Measurements from ENCODE around the gene HDAC9.

Gene HDAC9

GRCh38 chr7:19001854-19002253 is 506.3 kb downstream of the HDAC9 start:
- Histone ChIP-seq H3K4me1 (ENCODE audit: control insufficient read depth, insufficient read depth, low read length) (no peaks in the 10 kb centered on the region), H3K27ac (ENCODE audit: low read length) (no peak overlapping the region), H3K9me3 (ENCODE audit: control insufficient read depth, insufficient read depth, low read length) (no peaks in the 10 kb centered on the region), H3K36me3 (ENCODE audit: control insufficient read depth, insufficient read depth, low read length) (no peaks in the 10 kb centered on the region), H3K4me3 (ENCODE audit: low read length) (no peak overlapping the region), H3K27me3 (ENCODE audit: control insufficient read depth, insufficient read depth, low read length) (no peaks in the 10 kb centered on the region)
- WGBS (ENCODE audit: insufficient coverage, insufficient read length), result no CpG with 5 or more reads among the region's 1 CpG
- no peak for DNase-seq (ENCODE audit: low read depth, low spot score)

DNA sequence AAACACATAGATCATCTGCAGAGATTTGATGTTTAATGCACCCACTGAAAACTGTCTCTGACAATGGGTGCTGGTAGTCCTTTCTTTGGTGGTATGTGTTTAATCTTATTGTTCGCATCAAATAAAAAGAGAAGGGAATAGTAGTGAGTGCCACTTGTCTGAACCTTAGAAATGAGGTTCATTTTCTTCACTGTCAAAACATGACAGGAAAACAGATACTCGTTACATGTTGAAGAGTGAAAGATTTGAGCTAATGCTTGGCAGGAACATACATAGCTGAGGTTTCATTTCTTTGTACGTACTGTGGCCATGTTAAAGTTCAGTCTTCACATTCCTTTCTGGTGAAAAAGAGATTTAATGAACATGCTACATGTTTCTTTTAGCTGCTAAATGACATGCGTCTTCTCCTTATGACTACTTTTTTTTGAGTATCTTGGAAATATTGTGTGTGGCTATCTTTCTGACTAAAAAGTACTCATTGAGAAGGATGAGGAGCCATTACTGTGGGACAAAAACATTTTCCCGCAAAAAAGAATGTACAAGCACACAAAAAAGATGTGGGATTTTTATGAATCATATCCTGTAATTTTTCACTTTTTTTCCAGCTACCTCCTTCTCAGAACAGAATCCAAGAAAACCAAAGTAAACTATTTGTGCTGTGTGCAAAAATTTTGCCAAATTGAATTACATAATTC is 513.8 kb downstream of the HDAC9 start:
- H3K27ac ChIP-seq (ENCODE audit: low read length), result no peak overlapping the region
- no peaks in the 10 kb centered on the region for H3K9me3 ChIP-seq (ENCODE audit: control insufficient read depth, insufficient read depth, low read length)
- no peak overlapping the region for H3K4me3 ChIP-seq (ENCODE audit: low read length)
- no peak for DNase-seq (ENCODE audit: low read depth, low spot score)
- no peaks in the 10 kb centered on the region for H3K4me1 ChIP-seq (ENCODE audit: control insufficient read depth, insufficient read depth, low read length)
- no CpG with 5 or more reads among the region's 5 CpGs for WGBS (ENCODE audit: insufficient coverage, insufficient read length)
- no peaks in the 10 kb centered on the region for H3K36me3 ChIP-seq (ENCODE audit: control insufficient read depth, insufficient read depth, low read length)
- no peaks in the 10 kb centered on the region for H3K27me3 ChIP-seq (ENCODE audit: control insufficient read depth, insufficient read depth, low read length)

GRCh38 chr7:19009936-19010280 is 514.4 kb downstream of the HDAC9 start:
- no peaks in the 10 kb centered on the region for H3K27me3 ChIP-seq (ENCODE audit: control insufficient read depth, insufficient read depth, low read length)
- no peaks in the 10 kb centered on the region for H3K9me3 ChIP-seq (ENCODE audit: control insufficient read depth, insufficient read depth, low read length)
- no peak overlapping the region for H3K27ac ChIP-seq (ENCODE audit: low read length)
- no peak overlapping the region for H3K4me3 ChIP-seq (ENCODE audit: low read length)
- DNase-seq (ENCODE audit: low read depth, low spot score), result no peak
- H3K4me1 ChIP-seq (ENCODE audit: control insufficient read depth, insufficient read depth, low read length), result no peaks in the 10 kb centered on the region
- H3K36me3 ChIP-seq (ENCODE audit: control insufficient read depth, insufficient read depth, low read length), result no peaks in the 10 kb centered on the region

- Histone ChIP-seq H3K36me3 (ENCODE audit: control insufficient read depth, insufficient read depth, low read length) (no peaks in the 10 kb centered on the region), H3K4me1 (ENCODE audit: control insufficient read depth, insufficient read depth, low read length) (no peaks in the 10 kb centered on the region), H3K4me3 (ENCODE audit: low read length) (no peak overlapping the region), H3K27me3 (ENCODE audit: control insufficient read depth, insufficient read depth, low read length) (no peaks in the 10 kb centered on the region), H3K27ac (ENCODE audit: low read length) (no peak overlapping the region), H3K9me3 (ENCODE audit: control insufficient read depth, insufficient read depth, low read length) (no peaks in the 10 kb centered on the region)
- WGBS (ENCODE audit: insufficient coverage, insufficient read length), result no CpG with 5 or more reads among the region's 7 CpGs
- no peak for DNase-seq (ENCODE audit: low read depth, low spot score)
Measured at GRCh38 chr7:19011212-19011611, 515.7 kb downstream of the HDAC9 start.

GRCh38 chr7:19015098-19015497 is 519.5 kb downstream of the HDAC9 start:
- Histone ChIP-seq H3K4me3 (ENCODE audit: low read length) (no peak overlapping the region), H3K9me3 (ENCODE audit: control insufficient read depth, insufficient read depth, low read length) (no peaks in the 10 kb centered on the region), H3K27ac (ENCODE audit: low read length) (no peak overlapping the region), H3K27me3 (ENCODE audit: control insufficient read depth, insufficient read depth, low read length) (no peaks in the 10 kb centered on the region), H3K4me1 (ENCODE audit: control insufficient read depth, insufficient read depth, low read length) (no peaks in the 10 kb centered on the region), H3K36me3 (ENCODE audit: control insufficient read depth, insufficient read depth, low read length) (no peaks in the 10 kb centered on the region)
- WGBS (ENCODE audit: insufficient coverage, insufficient read length), result no CpG with 5 or more reads among the region's 3 CpGs
- no peak for DNase-seq (ENCODE audit: low read depth, low spot score)

DNA sequence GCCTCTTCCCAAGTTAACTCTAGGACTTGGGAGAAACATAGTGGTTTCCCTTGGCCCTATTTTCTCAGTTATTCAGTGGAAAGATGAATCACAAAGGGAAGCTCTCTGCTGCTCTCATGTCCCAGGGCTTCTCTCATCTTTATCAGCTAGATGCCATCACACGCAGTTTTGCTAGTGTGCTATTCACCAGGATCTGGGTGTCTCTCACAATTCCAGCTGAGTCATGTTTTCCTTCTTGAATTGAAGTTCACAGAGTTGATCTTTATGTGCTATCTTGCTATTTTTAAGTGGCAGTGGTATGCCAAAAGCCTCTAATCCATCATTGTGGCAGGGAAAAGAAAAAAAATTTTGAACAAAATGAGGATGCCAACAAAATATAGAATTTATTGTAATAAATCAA is 520.6 kb downstream of the HDAC9 start:
- H3K27me3 ChIP-seq (ENCODE audit: control insufficient read depth, insufficient read depth, low read length), result no peaks in the 10 kb centered on the region
- H3K9me3 ChIP-seq (ENCODE audit: control insufficient read depth, insufficient read depth, low read length), result no peaks in the 10 kb centered on the region
- DNase-seq (ENCODE audit: low read depth, low spot score), result no peak
- no peak overlapping the region for H3K4me3 ChIP-seq (ENCODE audit: low read length)
- WGBS (ENCODE audit: insufficient coverage, insufficient read length), result no CpG with 5 or more reads among the region's 1 CpG
- no peak overlapping the region for H3K27ac ChIP-seq (ENCODE audit: low read length)
- H3K4me1 ChIP-seq (ENCODE audit: control insufficient read depth, insufficient read depth, low read length), result no peaks in the 10 kb centered on the region
- H3K36me3 ChIP-seq (ENCODE audit: control insufficient read depth, insufficient read depth, low read length), result no peaks in the 10 kb centered on the region

DNA sequence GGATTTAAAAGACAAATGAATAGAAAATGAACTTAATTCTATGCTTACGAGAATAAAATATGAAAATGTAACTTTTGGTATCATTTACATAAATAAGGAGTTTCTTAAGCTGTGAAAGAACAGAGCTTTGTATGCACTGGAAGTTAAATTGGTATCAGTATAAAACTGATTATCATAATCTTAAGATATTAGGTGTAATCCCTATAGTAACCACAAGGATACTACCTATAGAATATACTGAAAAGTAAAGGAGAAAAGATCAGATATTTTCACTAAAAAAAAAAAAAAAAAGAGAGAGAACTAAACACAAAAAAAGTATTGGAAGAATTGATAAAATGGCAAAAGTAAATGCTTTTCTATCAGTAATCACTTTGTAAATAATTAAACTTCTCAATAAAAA is 521.8 kb downstream of the HDAC9 start:
- H3K9me3 ChIP-seq (ENCODE audit: control insufficient read depth, insufficient read depth, low read length), result no peaks in the 10 kb centered on the region
- H3K27me3 ChIP-seq (ENCODE audit: control insufficient read depth, insufficient read depth, low read length), result no peaks in the 10 kb centered on the region
- no CpG with 5 or more reads among the region's 1 CpG for WGBS (ENCODE audit: insufficient coverage, insufficient read length)
- no peak overlapping the region for H3K4me3 ChIP-seq (ENCODE audit: low read length)
- H3K27ac ChIP-seq (ENCODE audit: low read length), result no peak overlapping the region
- no peaks in the 10 kb centered on the region for H3K36me3 ChIP-seq (ENCODE audit: control insufficient read depth, insufficient read depth, low read length)
- no peaks in the 10 kb centered on the region for H3K4me1 ChIP-seq (ENCODE audit: control insufficient read depth, insufficient read depth, low read length)
- DNase-seq (ENCODE audit: low read depth, low spot score), result no peak

GRCh38 chr7:19020062-19020461 is 524.5 kb downstream of the HDAC9 start:
- no peak for DNase-seq (ENCODE audit: low read depth, low spot score)
- H3K9me3 ChIP-seq (ENCODE audit: control insufficient read depth, insufficient read depth, low read length), result no peaks in the 10 kb centered on the region
- H3K36me3 ChIP-seq (ENCODE audit: control insufficient read depth, insufficient read depth, low read length), result no peaks in the 10 kb centered on the region
- no peaks in the 10 kb centered on the region for H3K4me1 ChIP-seq (ENCODE audit: control insufficient read depth, insufficient read depth, low read length)
- no peak overlapping the region for H3K27ac ChIP-seq (ENCODE audit: low read length)
- WGBS (ENCODE audit: insufficient coverage, insufficient read length), result no CpG with 5 or more reads among the region's 2 CpGs
- no peaks in the 10 kb centered on the region for H3K27me3 ChIP-seq (ENCODE audit: control insufficient read depth, insufficient read depth, low read length)
- H3K4me3 ChIP-seq (ENCODE audit: low read length), result no peak overlapping the region

- Histone ChIP-seq H3K27me3 (ENCODE audit: control insufficient read depth, insufficient read depth, low read length) (no peaks in the 10 kb centered on the region), H3K27ac (ENCODE audit: low read length) (no peak overlapping the region), H3K36me3 (ENCODE audit: control insufficient read depth, insufficient read depth, low read length) (no peaks in the 10 kb centered on the region), H3K9me3 (ENCODE audit: control insufficient read depth, insufficient read depth, low read length) (no peaks in the 10 kb centered on the region), H3K4me3 (ENCODE audit: low read length) (no peak overlapping the region), H3K4me1 (ENCODE audit: control insufficient read depth, insufficient read depth, low read length) (no peaks in the 10 kb centered on the region)
- no CpG with 5 or more reads among the region's 2 CpGs for WGBS (ENCODE audit: insufficient coverage, insufficient read length)
- DNase-seq (ENCODE audit: low read depth, low spot score), result no peak
Measured at GRCh38 chr7:19020711-19021110, 525.2 kb downstream of the HDAC9 start.

DNA sequence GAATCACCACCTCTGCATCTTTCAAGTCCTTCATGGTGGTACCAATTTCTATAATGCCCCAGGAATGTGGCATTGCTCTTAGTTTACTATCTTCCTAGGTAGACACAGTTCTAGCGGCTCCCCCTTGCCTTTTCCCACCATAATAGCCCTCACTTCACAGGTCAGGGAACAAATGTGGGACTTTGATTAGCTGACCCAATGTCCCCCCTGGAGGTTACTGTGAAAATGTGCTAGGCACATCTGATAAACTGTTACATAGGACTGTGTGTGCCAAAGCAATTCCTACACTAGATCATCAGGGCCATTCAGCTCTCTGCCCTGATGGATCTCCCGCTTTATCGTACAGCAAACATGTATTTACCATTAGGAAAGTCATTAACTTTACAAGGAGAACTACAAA is 527.9 kb downstream of the HDAC9 start:
- Histone ChIP-seq H3K36me3 (ENCODE audit: control insufficient read depth, insufficient read depth, low read length) (no peaks in the 10 kb centered on the region), H3K4me3 (ENCODE audit: low read length) (no peak overlapping the region), H3K9me3 (ENCODE audit: control insufficient read depth, insufficient read depth, low read length) (no peaks in the 10 kb centered on the region), H3K4me1 (ENCODE audit: control insufficient read depth, insufficient read depth, low read length) (no peaks in the 10 kb centered on the region), H3K27me3 (ENCODE audit: control insufficient read depth, insufficient read depth, low read length) (no peaks in the 10 kb centered on the region), H3K27ac (ENCODE audit: low read length) (no peak overlapping the region)
- no CpG with 5 or more reads among the region's 3 CpGs for WGBS (ENCODE audit: insufficient coverage, insufficient read length)
- no peak for DNase-seq (ENCODE audit: low read depth, low spot score)

GRCh38 chr7:19024261-19024660 is 528.7 kb downstream of the HDAC9 start:
- Histone ChIP-seq H3K27me3 (ENCODE audit: control insufficient read depth, insufficient read depth, low read length) (no peaks in the 10 kb centered on the region), H3K4me1 (ENCODE audit: control insufficient read depth, insufficient read depth, low read length) (no peaks in the 10 kb centered on the region), H3K27ac (ENCODE audit: low read length) (no peak overlapping the region), H3K9me3 (ENCODE audit: control insufficient read depth, insufficient read depth, low read length) (no peaks in the 10 kb centered on the region), H3K4me3 (ENCODE audit: low read length) (no peak overlapping the region), H3K36me3 (ENCODE audit: control insufficient read depth, insufficient read depth, low read length) (no peaks in the 10 kb centered on the region)
- WGBS (ENCODE audit: insufficient coverage, insufficient read length), result no CpG with 5 or more reads among the region's 4 CpGs
- DNase-seq (ENCODE audit: low read depth, low spot score), result no peak
